Measurements from ENCODE around the gene KLC1.

- TF ChIP-seq POLR2AphosphoS5 (IDR thresholded peaks at IDR 0.05; ENCODE audit: low read depth, low read length) (no peak), TAF1 (IDR thresholded peaks at IDR 0.05; ENCODE audit: borderline replicate concordance, insufficient read depth, low read length) (no peak), FOXP2 (optimal IDR thresholded peaks at IDR 0.05; ENCODE audit: borderline replicate concordance, extremely low read depth, extremely low read length, insufficient read depth) (no peak), REST (IDR thresholded peaks at IDR 0.05; ENCODE audit: insufficient read depth in 1 of 2, low read depth in 2 of 2, low read length in 2 of 2) (no peak)
Measured at GRCh38 chr14:103581206-103581605, 47.8 kb upstream of the KLC1 start.
